H1 (cell line): ENCODE data around the gene OR10V1.

Experiments used
- POLR2AphosphoS5 ChIP-seq: IDR thresholded peaks from 2 replicates; pipeline ENCODE4 v1.6.1; 2011; ENCODE audit warnings: low read depth, low read length
- TF ChIP-seq, protein P1 (sequence below), 3 experiments: IDR thresholded peaks; 1 replicate in 2 of 3; 2 replicates in 1 of 3; pipeline versions ENCODE4 v1.5.1 to v1.6.1; 2011; ENCODE audit warnings: low read length in 3 of 3, mild to moderate bottlenecking in 3 of 3, inconsistent platforms in 2 of 3, low read depth in 1 of 3, moderate library complexity in 1 of 3; ENCODE audit not compliant: insufficient read depth in 1 of 3; ENCODE audit errors: control extremely low read depth in 1 of 3

- TF ChIP-seq, protein P1, sequence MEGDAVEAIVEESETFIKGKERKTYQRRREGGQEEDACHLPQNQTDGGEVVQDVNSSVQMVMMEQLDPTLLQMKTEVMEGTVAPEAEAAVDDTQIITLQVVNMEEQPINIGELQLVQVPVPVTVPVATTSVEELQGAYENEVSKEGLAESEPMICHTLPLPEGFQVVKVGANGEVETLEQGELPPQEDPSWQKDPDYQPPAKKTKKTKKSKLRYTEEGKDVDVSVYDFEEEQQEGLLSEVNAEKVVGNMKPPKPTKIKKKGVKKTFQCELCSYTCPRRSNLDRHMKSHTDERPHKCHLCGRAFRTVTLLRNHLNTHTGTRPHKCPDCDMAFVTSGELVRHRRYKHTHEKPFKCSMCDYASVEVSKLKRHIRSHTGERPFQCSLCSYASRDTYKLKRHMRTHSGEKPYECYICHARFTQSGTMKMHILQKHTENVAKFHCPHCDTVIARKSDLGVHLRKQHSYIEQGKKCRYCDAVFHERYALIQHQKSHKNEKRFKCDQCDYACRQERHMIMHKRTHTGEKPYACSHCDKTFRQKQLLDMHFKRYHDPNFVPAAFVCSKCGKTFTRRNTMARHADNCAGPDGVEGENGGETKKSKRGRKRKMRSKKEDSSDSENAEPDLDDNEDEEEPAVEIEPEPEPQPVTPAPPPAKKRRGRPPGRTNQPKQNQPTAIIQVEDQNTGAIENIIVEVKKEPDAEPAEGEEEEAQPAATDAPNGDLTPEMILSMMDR (IDR thresholded peaks at IDR 0.05; ENCODE audit: control extremely low read depth in 1 of 3, insufficient read depth in 1 of 3, low read depth in 1 of 3, low read length in 3 of 3), result no peak
- no peak for TF ChIP-seq POLR2AphosphoS5
Measured at GRCh38 chr11:59716051-59716450, 2.4 kb upstream of the OR10V1 start.
